GM23338 (cell line): ENCODE measurements around the gene REXO2. TPM values are rescaled to one million over a fixed set of nuclear protein-coding genes. Genes with fewer than 3 reads are reported as not detected.

Source experiments
- ATAC-seq: fragments of 200-7000 bp; cut with Tn5 transposase; 3 replicates; pipeline ENCODE4 v1.9.1; 2020
- DNase-seq: peaks from one replicate; pipeline ENCODE4 v3.0.0-alpha.2; 2015; ENCODE audit warnings: low spot score
- H2AFZ ChIP-seq: fragments of 200-600 bp; sonication (generic); 2 replicates; pipeline ENCODE4 v1.8.0; 2016; ENCODE audit warnings: antibody characterized with exemption, mild to moderate bottlenecking, moderate library complexity
- H3F3A ChIP-seq: fragments of 200-600 bp; sonication (generic); replicated peaks from 2 replicates; pipeline ENCODE4 v1.8.0; 2017; ENCODE audit warnings: antibody characterized with exemption, mixed run types, low read depth
- H3K27ac ChIP-seq: fragments of 200-600 bp; sonication (generic); 2 replicates; pipeline ENCODE4 v1.6.1; 2016; ENCODE audit warnings: low read depth
- H3K27me3 ChIP-seq: fragments of 200-600 bp; sonication (generic); 2 replicates; pipeline ENCODE4 v1.8.0; 2016; ENCODE audit warnings: mild to moderate bottlenecking, mixed run types, moderate library complexity; ENCODE audit not compliant: insufficient read depth
- H3K36me3 ChIP-seq: fragments of 200-600 bp; sonication (generic); 2 replicates; pipeline ENCODE4 v1.8.0; 2016; ENCODE audit warnings: mild to moderate bottlenecking; ENCODE audit not compliant: insufficient read depth
- H3K4me1 ChIP-seq: fragments of 200-600 bp; sonication (generic); 2 replicates; pipeline ENCODE4 v1.8.0; 2016; ENCODE audit warnings: mild to moderate bottlenecking, moderate library complexity; ENCODE audit not compliant: insufficient read depth
- H3K4me2 ChIP-seq: fragments of 200-600 bp; sonication (generic); 2 replicates; pipeline ENCODE4 v1.7.1; 2017; ENCODE audit warnings: mixed run types
- H3K4me3 ChIP-seq: fragments of 200-600 bp; sonication (generic); 2 replicates; pipeline ENCODE4 v1.6.1; 2016; ENCODE audit warnings: mixed run types
- H3K79me2 ChIP-seq: fragments of 200-600 bp; sonication (generic); replicated peaks from 2 replicates; pipeline ENCODE4 v1.8.0; 2017; ENCODE audit warnings: mild to moderate bottlenecking; ENCODE audit not compliant: insufficient read depth
- H3K9me2 ChIP-seq: fragments of 200-600 bp; sonication (generic); 2 replicates; pipeline ENCODE4 v1.8.0; 2017; ENCODE audit not compliant: insufficient read depth
- H4K20me1 ChIP-seq: fragments of 200-600 bp; sonication (generic); replicated peaks from 2 replicates; pipeline ENCODE4 v1.8.0; 2017; ENCODE audit warnings: mild to moderate bottlenecking; ENCODE audit not compliant: insufficient read depth
- H3K27ac Mint-ChIP-seq: 2 replicates; pipeline ENCODE4 v1.8.0; 2020; ENCODE audit warnings: inconsistent platforms, mild to moderate bottlenecking, moderate library complexity, mixed read lengths
- H3K27me3 Mint-ChIP-seq: 3 replicates; pipeline ENCODE4 v1.8.0; 2022; ENCODE audit warnings: low read depth, mild to moderate bottlenecking, moderate library complexity, mixed read lengths, inconsistent platforms; ENCODE audit not compliant: insufficient read depth, poor library complexity
- H3K36me3 Mint-ChIP-seq: 3 replicates; pipeline ENCODE4 v1.8.0; 2021; ENCODE audit warnings: low read depth, mild to moderate bottlenecking, inconsistent platforms, moderate library complexity, mixed read lengths
- H3K4me1 Mint-ChIP-seq: 3 replicates; pipeline ENCODE4 v1.8.0; 2020; ENCODE audit warnings: mild to moderate bottlenecking, inconsistent platforms, mixed read lengths
- H3K4me3 Mint-ChIP-seq: 3 replicates; pipeline ENCODE4 v1.8.0; 2021; ENCODE audit warnings: moderate library complexity, mild to moderate bottlenecking, inconsistent platforms, mixed read lengths
- H3K9me3 Mint-ChIP-seq: 3 replicates; pipeline ENCODE4 v1.8.0; 2020; ENCODE audit warnings: moderate library complexity, mild to moderate bottlenecking, inconsistent platforms, mixed read lengths
- CTCF ChIP-seq, 2 experiments: fragments of 200-600 bp in 1 of 2; sonication (generic) in 1 of 2; conservative IDR thresholded peaks; 2 replicates each; pipeline versions ENCODE4 v1.5.1 to v1.6.1; 2016 to 2017; ENCODE audit warnings: antibody characterized with exemption in 2 of 2, low read depth in 2 of 2, mild to moderate bottlenecking in 2 of 2, moderate library complexity in 1 of 2
- POLR2AphosphoS5 ChIP-seq: IDR thresholded peaks from 2 replicates; pipeline ENCODE4 v1.6.1; 2016; ENCODE audit warnings: antibody characterized with exemption, low read depth
- ZNF114 ChIP-seq: fragments of 250-450 bp; sonication (Bioruptor Pico); IDR thresholded peaks from 2 replicates; pipeline ENCODE4 v1.5.0; 2020; ENCODE audit warnings: mild to moderate bottlenecking, moderate library complexity
- polyA plus RNA-seq: library from polyadenylated mRNA; unstranded; fragments of >200 nt; fragmentation: Nextera tagmentation; extraction: Ambion mirVana; gene quantifications from 2 replicates; pipeline ENCODE4 v1.2.1, GENCODE V29; 2016
- total RNA-seq: library from RNA; depleted of rRNA; stranded (reverse); fragments of >200 nt; shearing (Covaris generic); gene quantifications from 2 replicates; pipeline ENCODE4 v1.2.3, GENCODE V29; 2014

REXO2 gene
- total and polyA plus RNA-seq, 2 experiments from 2014 or later = 122 to 245 TPM

- Histone ChIP-seq H2AFZ (no peak overlapping the region), H3K4me2 (peak overlapping the region; percentile 87), H3K4me1 (peaks cover 27% of the 10 kb centered on the region), H3K36me3 (no peaks in the 10 kb centered on the region), H3K4me3 (peak overlapping the region; percentile 72), H3K27ac (peak overlapping the region; percentile 91), H3K79me2 (peaks cover 40% of the 10 kb centered on the region), H3K9me2 (no peaks in the 10 kb centered on the region), H3F3A (peaks cover 5% of the 10 kb centered on the region; the same call in 1 of the 2 replicates), H3K27me3 (no peaks in the 10 kb centered on the region), H4K20me1 (peaks cover 14% of the 10 kb centered on the region)
- Mint-ChIP-seq H3K27ac (peak overlapping the region; percentile 97), H3K27me3 (no peaks in the 10 kb centered on the region), H3K9me3 (no peaks in the 10 kb centered on the region; the same call in 2 of the 3 replicates), H3K4me3 (peak overlapping the region; percentile 99), H3K4me1 (peaks cover 42% of the 10 kb centered on the region), H3K36me3 (peaks cover 16% of the 10 kb centered on the region; the same call in 2 of the 3 replicates)
- ATAC-seq = peak; percentile 48
- no peak for TF ChIP-seq CTCF (conservative IDR thresholded peaks at IDR 0.05; ENCODE audit: low read depth in 2 of 2)
- TF ChIP-seq ZNF114 (CRISPR knock-in tag) = no peak
- DNase-seq = peak; percentile 80
These were observed 964 bp upstream of the REXO2 start for GRCh38 chr11:114438303-114438702.

GRCh38 chr11:114440121-114440860, 1.0 kb downstream of the REXO2 start:
- Histone ChIP-seq H4K20me1 (peaks cover 14% of the 10 kb centered on the region), H3K27ac (0 out of 2 replicates have a peak overlapping the region, but pooled peaks have one; percentile 61), H3K4me3 (peak overlapping the region; percentile 72), H3K4me2 (peak overlapping the region; percentile 87), H3K4me1 (peaks cover 27% of the 10 kb centered on the region), H3K36me3 (no peaks in the 10 kb centered on the region; the same call in 1 of the 2 replicates), H2AFZ (no peak overlapping the region), H3K27me3 (no peaks in the 10 kb centered on the region), H3F3A (peaks cover 5% of the 10 kb centered on the region; the same call in 1 of the 2 replicates), H3K79me2 (peaks cover 60% of the 10 kb centered on the region), H3K9me2 (no peaks in the 10 kb centered on the region)
- no peaks in the 10 kb centered on the region for H3K27me3 Mint-ChIP-seq
- no peaks in the 10 kb centered on the region; the same call in 2 of the 3 replicates for H3K9me3 Mint-ChIP-seq
- TF ChIP-seq CTCF (conservative IDR thresholded peaks at IDR 0.05; ENCODE audit: low read depth in 2 of 2) (0 out of 4 replicates have a peak, but pooled peaks of 1 of the 2 experiments have one; percentile 15), POLR2AphosphoS5 (no peak)
- ATAC-seq (no peak), DNase-seq (peak; percentile 22)
- peaks cover 48% of the 10 kb centered on the region for H3K4me1 Mint-ChIP-seq
- peaks cover 35% of the 10 kb centered on the region for H3K36me3 Mint-ChIP-seq
- peak overlapping the region; percentile 97 for H3K27ac Mint-ChIP-seq
- peak overlapping the region; percentile 99 for H3K4me3 Mint-ChIP-seq
